ENCODE results near the gene CORO7. TPM values are rescaled to one million over a fixed set of nuclear protein-coding genes. Genes with fewer than 3 reads are reported as not detected.

Gene CORO7
- polyA plus RNA-seq, 1 donor from 2014 or later, result 57.6 TPM

- no peak overlapping the region for H2AFZ ChIP-seq (ENCODE audit: low read depth, low read length)
- H3K27me3 ChIP-seq (ENCODE audit: insufficient read depth, low read depth, low read length), result no peaks in the 10 kb centered on the region
- H3K9ac ChIP-seq (ENCODE audit: low read length), result no peak overlapping the region
- no peaks in the 10 kb centered on the region for H3K9me2 ChIP-seq (ENCODE audit: insufficient read depth, low read length)
- H3K4me3 ChIP-seq (ENCODE audit: low read length), result no peak overlapping the region
- no peaks in the 10 kb centered on the region for H4K20me1 ChIP-seq (ENCODE audit: insufficient read depth)
- H3K9me3 ChIP-seq (ENCODE audit: low read length), result no peaks in the 10 kb centered on the region
- H3F3A ChIP-seq (ENCODE audit: insufficient read depth, low read length, poor library complexity, severe bottlenecking), result no peaks in the 10 kb centered on the region
- H3K27ac ChIP-seq (ENCODE audit: low read length), result no peak overlapping the region
- no peaks in the 10 kb centered on the region for H3K79me2 ChIP-seq (replicated peaks; ENCODE audit: insufficient read depth, low read length)
- no peaks in the 10 kb centered on the region for H3K36me3 ChIP-seq (ENCODE audit: insufficient read depth, low read length)
- H3K4me2 ChIP-seq (ENCODE audit: low read length), result no peak overlapping the region
- TF ChIP-seq RAD21 (conservative IDR thresholded peaks at IDR 0.05) (no peak), CTCF (IDR thresholded peaks at IDR 0.05; ENCODE audit: poor library complexity, severe bottlenecking) (no peak), POLR2AphosphoS5 (IDR thresholded peaks at IDR 0.05) (no peak), MXI1 (conservative IDR thresholded peaks at IDR 0.05; ENCODE audit: poor library complexity, severe bottlenecking) (no peak), EZH2 (IDR thresholded peaks at IDR 0.05; ENCODE audit: borderline replicate concordance, insufficient read depth, low read length, poor library complexity, severe bottlenecking) (no peak), TAF1 (IDR thresholded peaks at IDR 0.05; ENCODE audit: low read depth) (no peak), SMC3 (conservative IDR thresholded peaks at IDR 0.05; ENCODE audit: poor library complexity) (no peak), EP300 (conservative IDR thresholded peaks at IDR 0.05; ENCODE audit: poor library complexity, severe bottlenecking) (no peak)
- TF ChIP-seq, protein P1, sequence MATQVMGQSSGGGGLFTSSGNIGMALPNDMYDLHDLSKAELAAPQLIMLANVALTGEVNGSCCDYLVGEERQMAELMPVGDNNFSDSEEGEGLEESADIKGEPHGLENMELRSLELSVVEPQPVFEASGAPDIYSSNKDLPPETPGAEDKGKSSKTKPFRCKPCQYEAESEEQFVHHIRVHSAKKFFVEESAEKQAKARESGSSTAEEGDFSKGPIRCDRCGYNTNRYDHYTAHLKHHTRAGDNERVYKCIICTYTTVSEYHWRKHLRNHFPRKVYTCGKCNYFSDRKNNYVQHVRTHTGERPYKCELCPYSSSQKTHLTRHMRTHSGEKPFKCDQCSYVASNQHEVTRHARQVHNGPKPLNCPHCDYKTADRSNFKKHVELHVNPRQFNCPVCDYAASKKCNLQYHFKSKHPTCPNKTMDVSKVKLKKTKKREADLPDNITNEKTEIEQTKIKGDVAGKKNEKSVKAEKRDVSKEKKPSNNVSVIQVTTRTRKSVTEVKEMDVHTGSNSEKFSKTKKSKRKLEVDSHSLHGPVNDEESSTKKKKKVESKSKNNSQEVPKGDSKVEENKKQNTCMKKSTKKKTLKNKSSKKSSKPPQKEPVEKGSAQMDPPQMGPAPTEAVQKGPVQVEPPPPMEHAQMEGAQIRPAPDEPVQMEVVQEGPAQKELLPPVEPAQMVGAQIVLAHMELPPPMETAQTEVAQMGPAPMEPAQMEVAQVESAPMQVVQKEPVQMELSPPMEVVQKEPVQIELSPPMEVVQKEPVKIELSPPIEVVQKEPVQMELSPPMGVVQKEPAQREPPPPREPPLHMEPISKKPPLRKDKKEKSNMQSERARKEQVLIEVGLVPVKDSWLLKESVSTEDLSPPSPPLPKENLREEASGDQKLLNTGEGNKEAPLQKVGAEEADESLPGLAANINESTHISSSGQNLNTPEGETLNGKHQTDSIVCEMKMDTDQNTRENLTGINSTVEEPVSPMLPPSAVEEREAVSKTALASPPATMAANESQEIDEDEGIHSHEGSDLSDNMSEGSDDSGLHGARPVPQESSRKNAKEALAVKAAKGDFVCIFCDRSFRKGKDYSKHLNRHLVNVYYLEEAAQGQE (IDR thresholded peaks at IDR 0.05; ENCODE audit: borderline replicate concordance), result no peak
Observed at GRCh38 chr16:4364196-4365013, 52.0 kb downstream of the CORO7 start.

GRCh38 chr16:4362476-4363135, 53.8 kb downstream of the CORO7 start:
- no peaks in the 10 kb centered on the region for H3K36me3 ChIP-seq (ENCODE audit: insufficient read depth, low read length)
- no peaks in the 10 kb centered on the region for H3K27me3 ChIP-seq (ENCODE audit: insufficient read depth, low read depth, low read length)
- H3F3A ChIP-seq (ENCODE audit: insufficient read depth, low read length, poor library complexity, severe bottlenecking), result no peaks in the 10 kb centered on the region
- H3K79me2 ChIP-seq (replicated peaks; ENCODE audit: insufficient read depth, low read length), result no peaks in the 10 kb centered on the region
- no peak overlapping the region for H3K27ac ChIP-seq (ENCODE audit: low read length)
- no peak overlapping the region for H3K9ac ChIP-seq (ENCODE audit: low read length)
- H3K4me3 ChIP-seq (ENCODE audit: low read length), result no peak overlapping the region
- no peak overlapping the region for H3K4me2 ChIP-seq (ENCODE audit: low read length)
- no peak overlapping the region for H2AFZ ChIP-seq (ENCODE audit: low read depth, low read length)
- no peak for TF ChIP-seq MXI1 (conservative IDR thresholded peaks at IDR 0.05; ENCODE audit: poor library complexity, severe bottlenecking)
- no peak for TF ChIP-seq EP300 (conservative IDR thresholded peaks at IDR 0.05; ENCODE audit: poor library complexity, severe bottlenecking)
- no peak for TF ChIP-seq CTCF (IDR thresholded peaks at IDR 0.05; ENCODE audit: poor library complexity, severe bottlenecking)
- TF ChIP-seq, protein P1 (IDR thresholded peaks at IDR 0.05; ENCODE audit: borderline replicate concordance), result no peak
- no peak for TF ChIP-seq RAD21 (conservative IDR thresholded peaks at IDR 0.05)
- TF ChIP-seq EZH2 (IDR thresholded peaks at IDR 0.05; ENCODE audit: borderline replicate concordance, insufficient read depth, low read length, poor library complexity, severe bottlenecking), result no peak
- TF ChIP-seq TAF1 (IDR thresholded peaks at IDR 0.05; ENCODE audit: low read depth), result no peak
- TF ChIP-seq POLR2AphosphoS5 (IDR thresholded peaks at IDR 0.05), result no peak
- TF ChIP-seq SMC3 (conservative IDR thresholded peaks at IDR 0.05; ENCODE audit: poor library complexity), result no peak
- H4K20me1 ChIP-seq (ENCODE audit: insufficient read depth), result no peaks in the 10 kb centered on the region
- no peaks in the 10 kb centered on the region for H3K9me2 ChIP-seq (ENCODE audit: insufficient read depth, low read length)
- no peaks in the 10 kb centered on the region for H3K9me3 ChIP-seq (ENCODE audit: low read length)

Measured in neural cell (in vitro differentiated cells).